H9 (cell line): ENCODE results near the gene WNT3A. TPM values are rescaled to one million over a fixed set of nuclear protein-coding genes. Genes with fewer than 3 reads are reported as not detected.

Experiments used
- DNase-seq: peaks from one replicate; pipeline ENCODE4 v3.0.0-alpha.2; 2017
- H2AFZ ChIP-seq: one replicate; pipeline ENCODE4 v1.6.1; 2013; ENCODE audit warnings: mild to moderate bottlenecking, low read length, control low read depth, moderate library complexity
- H2AK5ac ChIP-seq: 2 replicates; pipeline ENCODE4 v1.6.1; 2013; ENCODE audit warnings: low read length, control low read depth, mixed read lengths; ENCODE audit not compliant: insufficient read length
- H2BK120ac ChIP-seq: one replicate; pipeline ENCODE4 v1.6.1; 2013; ENCODE audit warnings: low read depth, mild to moderate bottlenecking, low read length, control low read depth, inconsistent platforms; ENCODE audit not compliant: poor library complexity, severe bottlenecking
- H2BK12ac ChIP-seq: 2 replicates; pipeline ENCODE4 v1.6.1; 2013; ENCODE audit warnings: low read length, control low read depth, mixed read lengths, low read depth; ENCODE audit not compliant: insufficient read length
- H2BK15ac ChIP-seq: 2 replicates; pipeline ENCODE4 v1.6.1; 2013; ENCODE audit warnings: low read depth, low read length, control low read depth
- H2BK20ac ChIP-seq: one replicate; pipeline ENCODE4 v1.6.1; 2013; ENCODE audit warnings: low read depth, mild to moderate bottlenecking, low read length, control low read depth, inconsistent platforms; ENCODE audit not compliant: poor library complexity, severe bottlenecking
- H2BK5ac ChIP-seq: 2 replicates; pipeline ENCODE4 v1.6.1; 2013; ENCODE audit warnings: low read length, control low read depth, mixed read lengths; ENCODE audit not compliant: insufficient read length
- H3K14ac ChIP-seq: 2 replicates; pipeline ENCODE4 v1.6.1; 2013; ENCODE audit warnings: low read length, control low read depth; ENCODE audit not compliant: insufficient read depth
- H3K18ac ChIP-seq: 2 replicates; pipeline ENCODE4 v1.6.1; 2013; ENCODE audit warnings: low read depth, mild to moderate bottlenecking, mixed read lengths, low read length, control low read depth; ENCODE audit not compliant: insufficient read length
- H3K23ac ChIP-seq: 2 replicates; pipeline ENCODE4 v1.6.1; 2013; ENCODE audit warnings: low read length, control low read depth, mixed read lengths, low read depth; ENCODE audit not compliant: insufficient read length
- H3K23me2 ChIP-seq: 2 replicates; pipeline ENCODE4 v1.6.1; 2013; ENCODE audit warnings: low read depth, mild to moderate bottlenecking, mixed read lengths, low read length, control low read depth; ENCODE audit not compliant: insufficient read length, poor library complexity, severe bottlenecking
- H3K27ac ChIP-seq: 2 replicates; pipeline ENCODE4 v1.5.1; 2013; ENCODE audit warnings: low read length, control low read depth, mixed read lengths, low read depth; ENCODE audit not compliant: insufficient read length
- H3K27me3 ChIP-seq: 2 replicates; pipeline ENCODE4 v1.6.1; 2013; ENCODE audit warnings: low read length, control low read depth, inconsistent platforms; ENCODE audit not compliant: insufficient read depth
- H3K4ac ChIP-seq: 2 replicates; pipeline ENCODE4 v1.6.1; 2013; ENCODE audit warnings: low read depth, mild to moderate bottlenecking, control low read depth, inconsistent platforms, low read length, moderate library complexity
- H3K4me1 ChIP-seq: 2 replicates; pipeline ENCODE4 v1.6.1; 2013; ENCODE audit warnings: low read length, control low read depth, inconsistent platforms; ENCODE audit not compliant: insufficient read depth
- H3K4me2 ChIP-seq: 2 replicates; pipeline ENCODE4 v1.6.1; 2013; ENCODE audit warnings: low read length, control low read depth, mixed read lengths; ENCODE audit not compliant: insufficient read length, insufficient read depth
- H3K56ac ChIP-seq: 2 replicates; pipeline ENCODE4 v1.6.1; 2013; ENCODE audit warnings: low read depth, mild to moderate bottlenecking, mixed read lengths, low read length, control low read depth; ENCODE audit not compliant: insufficient read length
- H3K79me1 ChIP-seq: 2 replicates; pipeline ENCODE4 v1.6.1; 2013; ENCODE audit warnings: low read depth, mild to moderate bottlenecking, moderate library complexity, low read length, control low read depth, inconsistent platforms; ENCODE audit not compliant: insufficient read depth, poor library complexity, severe bottlenecking
- H3K79me2 ChIP-seq: 2 replicates; pipeline ENCODE4 v1.6.1; 2013; ENCODE audit warnings: low read length, control low read depth, inconsistent platforms; ENCODE audit not compliant: insufficient read depth
- H3K9ac ChIP-seq: 2 replicates; pipeline ENCODE4 v1.6.1; 2013; ENCODE audit warnings: low read length, control low read depth, mixed read lengths; ENCODE audit not compliant: insufficient read length; ENCODE audit errors: extremely low read depth
- H3K9me3 ChIP-seq: one replicate; pipeline ENCODE4 v1.6.1; 2013; ENCODE audit warnings: low read depth, low read length, inconsistent platforms; ENCODE audit not compliant: control insufficient read depth
- H3T11ph ChIP-seq: one replicate; pipeline ENCODE4 v1.6.1; 2013; ENCODE audit warnings: mild to moderate bottlenecking, low read length, control low read depth, inconsistent platforms
- H4K20me1 ChIP-seq: one replicate; pipeline ENCODE4 v1.6.1; 2013; ENCODE audit not compliant: control insufficient read depth, insufficient read length, insufficient read depth
- H4K5ac ChIP-seq: 2 replicates; pipeline ENCODE4 v1.6.1; 2013; ENCODE audit warnings: low read depth, mild to moderate bottlenecking, mixed read lengths, low read length, control low read depth; ENCODE audit not compliant: insufficient read length
- H4K8ac ChIP-seq: replicated peaks from 2 replicates; pipeline ENCODE4 v1.6.1; 2013; ENCODE audit warnings: low read length, control low read depth, mixed read lengths, low read depth; ENCODE audit not compliant: insufficient read length
- H4K91ac ChIP-seq: 2 replicates; pipeline ENCODE4 v1.6.1; 2013; ENCODE audit warnings: low read depth, mild to moderate bottlenecking, moderate library complexity, mixed read lengths, low read length, control low read depth; ENCODE audit not compliant: insufficient read length
- H3K27ac Mint-ChIP-seq, 3 experiments: 2 replicates in 2 of 3; 3 replicates in 1 of 3; pipeline ENCODE4 v1.8.0; 2020 to 2021; ENCODE audit warnings: mixed read lengths in 3 of 3, mild to moderate bottlenecking in 1 of 3, moderate library complexity in 1 of 3
- H3K27me3 Mint-ChIP-seq: 2 replicates; pipeline ENCODE4 v1.8.0; 2021; ENCODE audit warnings: low read depth, mild to moderate bottlenecking, moderate library complexity, mixed read lengths
- H3K36me3 Mint-ChIP-seq, 3 experiments: 2 replicates in 2 of 3; 3 replicates in 1 of 3; pipeline ENCODE4 v1.8.0; 2020 to 2021; ENCODE audit warnings: low read depth in 3 of 3, mixed read lengths in 3 of 3; ENCODE audit not compliant: insufficient read depth in 1 of 3
- H3K4me1 Mint-ChIP-seq, 2 experiments: 2 replicates each; pipeline ENCODE4 v1.8.0; 2020; ENCODE audit warnings: mixed read lengths in 2 of 2
- H3K4me3 Mint-ChIP-seq, 2 experiments: 2 replicates in 1 of 2; 3 replicates in 1 of 2; pipeline ENCODE4 v1.8.0; 2020 to 2021; ENCODE audit warnings: mild to moderate bottlenecking in 2 of 2, mixed read lengths in 2 of 2, moderate library complexity in 1 of 2
- H3K9me3 Mint-ChIP-seq, 2 experiments: 2 replicates in 1 of 2; 3 replicates in 1 of 2; pipeline ENCODE4 v1.8.0; 2020; ENCODE audit warnings: mild to moderate bottlenecking in 2 of 2, mixed read lengths in 2 of 2, moderate library complexity in 1 of 2
- WGBS: extraction: QIAGEN DNeasy Blood & Tissue Kit; methylation state at CpG from one replicate; pipeline ENCODE4 v1.1.7; 2013; ENCODE audit warnings: missing lambda C conversion rate, low lambda C conversion rate, mixed read lengths; ENCODE audit not compliant: insufficient read length; ENCODE audit errors: extremely low coverage; 5-methylcytosine and 5-hydroxymethylcytosine counted together
- total RNA-seq: library from RNA; stranded (reverse); gene quantifications from 2 replicates; pipeline ENCODE4 v1.2.1, GENCODE V29; 2021
- TF ChIP-seq, protein P1 (sequence below): fragments of 200-600 bp; sonication (generic); conservative IDR thresholded peaks from 3 replicates; pipeline ENCODE4 v1.8.0; 2021; ENCODE audit warnings: antibody characterized with exemption, mild to moderate bottlenecking

WNT3A gene
- total RNA-seq, 1 experiment from 2014 or later: 0.17 TPM

- Histone ChIP-seq H3K27me3 (peaks cover 30% of the 10 kb centered on the region; the same call in 1 of the 2 replicates), H2AFZ (no peak overlapping the region), H4K91ac (no peak overlapping the region), H3K79me1 (no peaks in the 10 kb centered on the region), H3K9me3 (no peaks in the 10 kb centered on the region), H2BK15ac (no peak overlapping the region), H3K79me2 (no peaks in the 10 kb centered on the region), H4K20me1 (no peaks in the 10 kb centered on the region), H3K4me2 (no peak overlapping the region), H2AK5ac (no peak overlapping the region), H2BK120ac (no peak overlapping the region), H4K5ac (no peak overlapping the region), H3K4me1 (no peaks in the 10 kb centered on the region), H3K56ac (no peak overlapping the region), H3K18ac (no peak overlapping the region), H3K4ac (no peak overlapping the region), H2BK12ac (no peak overlapping the region), H3K27ac (no peak overlapping the region), H3K9ac (no peak overlapping the region), H3K23ac (no peak overlapping the region), H2BK20ac (no peak overlapping the region), H3K23me2 (peaks cover 5% of the 10 kb centered on the region), H3K14ac (no peak overlapping the region), H4K8ac (no peak overlapping the region), H2BK5ac (no peak overlapping the region), H3T11ph (no peak overlapping the region)
- Mint-ChIP-seq H3K4me1 (peaks cover 2 to 12% of the 10 kb centered on the region in 2 experiments; a peak in 3 of 4 replicates), H3K4me3 (peak overlapping the region in 1 of 2 experiments; percentile 53; a peak in 2 of 5 replicates), H3K36me3 (no peaks in the 10 kb centered on the region; a peak in 1 of 7 replicates), H3K27ac (no peak overlapping the region), H3K27me3 (peaks cover 45% of the 10 kb centered on the region), H3K9me3 (peaks cover under 1 to 1% of the 10 kb centered on the region in 2 experiments; a peak in 4 of 5 replicates)
- TF ChIP-seq, protein P1, sequence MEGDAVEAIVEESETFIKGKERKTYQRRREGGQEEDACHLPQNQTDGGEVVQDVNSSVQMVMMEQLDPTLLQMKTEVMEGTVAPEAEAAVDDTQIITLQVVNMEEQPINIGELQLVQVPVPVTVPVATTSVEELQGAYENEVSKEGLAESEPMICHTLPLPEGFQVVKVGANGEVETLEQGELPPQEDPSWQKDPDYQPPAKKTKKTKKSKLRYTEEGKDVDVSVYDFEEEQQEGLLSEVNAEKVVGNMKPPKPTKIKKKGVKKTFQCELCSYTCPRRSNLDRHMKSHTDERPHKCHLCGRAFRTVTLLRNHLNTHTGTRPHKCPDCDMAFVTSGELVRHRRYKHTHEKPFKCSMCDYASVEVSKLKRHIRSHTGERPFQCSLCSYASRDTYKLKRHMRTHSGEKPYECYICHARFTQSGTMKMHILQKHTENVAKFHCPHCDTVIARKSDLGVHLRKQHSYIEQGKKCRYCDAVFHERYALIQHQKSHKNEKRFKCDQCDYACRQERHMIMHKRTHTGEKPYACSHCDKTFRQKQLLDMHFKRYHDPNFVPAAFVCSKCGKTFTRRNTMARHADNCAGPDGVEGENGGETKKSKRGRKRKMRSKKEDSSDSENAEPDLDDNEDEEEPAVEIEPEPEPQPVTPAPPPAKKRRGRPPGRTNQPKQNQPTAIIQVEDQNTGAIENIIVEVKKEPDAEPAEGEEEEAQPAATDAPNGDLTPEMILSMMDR: no peak
- peak; percentile 24 for DNase-seq
- no CpG with 5 or more reads among the region's 11 CpGs for WGBS
These were observed 31.7 kb downstream of the WNT3A start for GRCh38 chr1:228038387-228039005.
